IMR-90 (cell line): ENCODE measurements around the gene MLST8. TPM values are rescaled to one million over a fixed set of nuclear protein-coding genes. Genes with fewer than 3 reads are reported as not detected.

ENCODE experiments used
- ATAC-seq: fragments of 200-7000 bp; cut with Tn5 transposase; 2 replicates; pipeline ENCODE4 v1.9.1; 2020; ENCODE audit warnings: low read depth, mild to moderate bottlenecking, moderate library complexity
- BruUV-seq: library from RNA; stranded (reverse); fragments of 400-500 nt; replicated peaks from 2 replicates; lab custom pipeline; 2021; lab: Mats Ljungman, UMichigan
- CTCF ChIA-PET: fragments of 300-600 bp; formaldehyde crosslinking; extraction: SDS; loops from one replicate; lab custom pipeline; 2021; ENCODE audit warnings: antibody characterized with exemption; lab: Yijun Ruan, JAX
- POLR2A ChIA-PET: fragments of 300-600 bp; sonication (Branson Sonifier 250); formaldehyde crosslinking; loops from one replicate; lab custom pipeline; 2022; ENCODE audit warnings: antibody characterized with exemption; ENCODE audit not compliant: unreplicated experiment; lab: Charles Lee
- DNase-seq: peaks from one replicate; pipeline ENCODE4 v3.0.0; 2013
- H2AFZ ChIP-seq: replicated peaks from 2 replicates; pipeline ENCODE3; 2013; ENCODE audit warnings: low read length, mild to moderate bottlenecking; ENCODE audit not compliant: poor library complexity
- H2AK5ac ChIP-seq: 2 replicates; pipeline ENCODE4 v1.6.1; 2013; ENCODE audit warnings: low read depth, low read length, inconsistent platforms
- H2AK9ac ChIP-seq: replicated peaks from 2 replicates; pipeline ENCODE3; 2013; ENCODE audit warnings: mild to moderate bottlenecking, low read depth, low read length, moderate library complexity; ENCODE audit not compliant: poor library complexity
- H2BK120ac ChIP-seq: 2 replicates; pipeline ENCODE4 v1.6.1; 2013; ENCODE audit warnings: low read depth, low read length, inconsistent platforms
- H2BK15ac ChIP-seq: 3 replicates; pipeline ENCODE4 v1.6.1; 2013; ENCODE audit warnings: low read depth, low read length, inconsistent platforms
- H2BK20ac ChIP-seq: 2 replicates; pipeline ENCODE4 v1.6.1; 2013; ENCODE audit warnings: low read depth, mild to moderate bottlenecking, inconsistent platforms, low read length, moderate library complexity
- H2BK5ac ChIP-seq: 2 replicates; pipeline ENCODE4 v1.6.1; 2013; ENCODE audit warnings: mild to moderate bottlenecking, low read depth, low read length, inconsistent platforms; ENCODE audit not compliant: poor library complexity, severe bottlenecking
- H3K14ac ChIP-seq: replicated peaks from 2 replicates; pipeline ENCODE4 v1.6.1; 2013; ENCODE audit warnings: low read depth, low read length, inconsistent platforms
- H3K18ac ChIP-seq: 2 replicates; pipeline ENCODE4 v1.6.1; 2013; ENCODE audit warnings: low read depth, low read length, control low read depth
- H3K23ac ChIP-seq: 2 replicates; pipeline ENCODE4 v1.6.1; 2013; ENCODE audit warnings: low read depth, low read length, inconsistent platforms
- H3K27ac ChIP-seq: 2 replicates; pipeline ENCODE4 v1.5.1; 2013; ENCODE audit warnings: mild to moderate bottlenecking, control low read depth, low read length; ENCODE audit not compliant: insufficient read depth
- H3K27me3 ChIP-seq: 2 replicates; pipeline ENCODE4 v1.6.1; 2013; ENCODE audit warnings: low read length; ENCODE audit not compliant: control insufficient read depth, insufficient read depth
- H3K36me3 ChIP-seq: 2 replicates; pipeline ENCODE4 v1.6.1; 2013; ENCODE audit warnings: low read length, mixed read lengths; ENCODE audit not compliant: control insufficient read depth, insufficient read depth
- H3K4ac ChIP-seq: 2 replicates; pipeline ENCODE4 v1.6.1; 2013; ENCODE audit warnings: low read depth, low read length, inconsistent platforms
- H3K4me1 ChIP-seq: 2 replicates; pipeline ENCODE4 v1.6.1; 2013; ENCODE audit warnings: low read length, mixed read lengths; ENCODE audit not compliant: control insufficient read depth, insufficient read depth
- H3K4me2 ChIP-seq: 2 replicates; pipeline ENCODE4 v1.6.1; 2013; ENCODE audit warnings: low read depth, mild to moderate bottlenecking, control low read depth, low read length, moderate library complexity
- H3K4me3 ChIP-seq: 2 replicates; pipeline ENCODE4 v1.5.1; 2013; ENCODE audit warnings: low read depth, mild to moderate bottlenecking, control low read depth, low read length, moderate library complexity; ENCODE audit not compliant: insufficient read depth
- H3K56ac ChIP-seq: 2 replicates; pipeline ENCODE4 v1.6.1; 2013; ENCODE audit warnings: low read length, inconsistent platforms; ENCODE audit not compliant: insufficient read depth; ENCODE audit errors: extremely low read depth
- H3K79me1 ChIP-seq, 2 experiments: 2 replicates each; pipeline ENCODE4 v1.6.1; 2013; ENCODE audit warnings: low read length in 2 of 2, inconsistent platforms in 1 of 2, low read depth in 1 of 2
- H3K9ac ChIP-seq: 2 replicates; pipeline ENCODE4 v1.6.1; 2013; ENCODE audit warnings: low read depth, low read length, control low read depth
- H3K9me1 ChIP-seq: 2 replicates; pipeline ENCODE4 v1.6.1; 2013; ENCODE audit warnings: low read length, inconsistent platforms; ENCODE audit not compliant: insufficient read depth
- H3K9me3 ChIP-seq: 2 replicates; pipeline ENCODE4 v1.6.1; 2013; ENCODE audit warnings: low read length; ENCODE audit not compliant: control insufficient read depth, insufficient read depth
- H4K20me1 ChIP-seq: 2 replicates; pipeline ENCODE4 v1.6.1; 2013; ENCODE audit warnings: low read length, inconsistent platforms; ENCODE audit not compliant: insufficient read depth
- H4K5ac ChIP-seq: 2 replicates; pipeline ENCODE4 v1.6.1; 2013; ENCODE audit warnings: mild to moderate bottlenecking, low read depth, low read length, control low read depth
- H4K8ac ChIP-seq, 2 experiments: 2 replicates each; pipeline ENCODE4 v1.6.1; 2013; ENCODE audit warnings: low read depth in 2 of 2, low read length in 2 of 2, control low read depth in 1 of 2, inconsistent platforms in 1 of 2
- H4K91ac ChIP-seq: 2 replicates; pipeline ENCODE4 v1.6.1; 2013; ENCODE audit warnings: low read depth, low read length, inconsistent platforms; ENCODE audit not compliant: insufficient read depth
- BHLHE40 ChIP-seq: fragments of 150-350 bp; IDR thresholded peaks from 2 replicates; pipeline ENCODE4 v1.6.1; 2016; ENCODE audit warnings: mild to moderate bottlenecking, low read depth, low read length
- CEBPB ChIP-seq: IDR thresholded peaks from 2 replicates; pipeline ENCODE4 v1.6.1; 2012; ENCODE audit warnings: low read depth, low read length, improper control_type of control experiment
- CHD1 ChIP-seq: IDR thresholded peaks from 2 replicates; pipeline ENCODE4 v1.6.1; 2012; ENCODE audit warnings: low read depth, low read length, improper control_type of control experiment
- CTCF ChIP-seq: conservative IDR thresholded peaks from 2 replicates; pipeline ENCODE4 v1.5.1; 2012; ENCODE audit warnings: mild to moderate bottlenecking, low read depth, low read length, improper control_type of control experiment
- FOS ChIP-seq: fragments of 150-350 bp; IDR thresholded peaks from 2 replicates; pipeline ENCODE4 v1.6.1; 2016; ENCODE audit warnings: low read depth, low read length
- MAFK ChIP-seq: IDR thresholded peaks from 2 replicates; pipeline ENCODE4 v1.6.1; 2012; ENCODE audit warnings: low read depth, low read length, improper control_type of control experiment
- MAZ ChIP-seq: IDR thresholded peaks from 2 replicates; pipeline ENCODE4 v1.6.1; 2012; ENCODE audit warnings: low read depth, mild to moderate bottlenecking, low read length, improper control_type of control experiment, moderate library complexity, borderline replicate concordance
- MXI1 ChIP-seq: IDR thresholded peaks from 2 replicates; pipeline ENCODE4 v1.6.1; 2012; ENCODE audit warnings: low read depth, mild to moderate bottlenecking, low read length, moderate library complexity, borderline replicate concordance
- NFE2L2 ChIP-seq: fragments of 150-350 bp; IDR thresholded peaks from 2 replicates; pipeline ENCODE4 v1.6.1; 2016; ENCODE audit warnings: low read depth, mild to moderate bottlenecking, low read length
- POLR2A ChIP-seq: IDR thresholded peaks from 2 replicates; pipeline ENCODE4 v1.6.1; 2012; ENCODE audit warnings: mild to moderate bottlenecking, low read depth, low read length
- RAD21 ChIP-seq: IDR thresholded peaks from 2 replicates; pipeline ENCODE4 v1.6.1; 2012; ENCODE audit warnings: low read length, improper control_type of control experiment
- RCOR1 ChIP-seq: IDR thresholded peaks from 2 replicates; pipeline ENCODE4 v1.6.1; 2012; ENCODE audit warnings: mild to moderate bottlenecking, low read length, improper control_type of control experiment; ENCODE audit not compliant: insufficient replicate concordance
- RFX5 ChIP-seq: IDR thresholded peaks from 2 replicates; pipeline ENCODE4 v1.8.0; 2012; ENCODE audit warnings: low read depth, mild to moderate bottlenecking, low read length, moderate library complexity
- SMC3 ChIP-seq: fragments of 150-350 bp; IDR thresholded peaks from 2 replicates; pipeline ENCODE4 v1.6.1; 2016; ENCODE audit warnings: low read depth, mild to moderate bottlenecking, antibody characterized with exemption, low read length, moderate library complexity
- WGBS, 2 experiments: methylation state at CpG; one replicate each; pipeline versions ENCODE4 v1.1.5 to v1.1.7; 2013; ENCODE audit warnings: missing lambda C conversion rate in 2 of 2; ENCODE audit not compliant: insufficient read length in 1 of 2; ENCODE audit errors: extremely low coverage in 2 of 2; 5-methylcytosine and 5-hydroxymethylcytosine counted together
- dilution Hi-C: fragments of 300-500 bp; cut with HindIII; formaldehyde crosslinking; loops from one replicate; pipeline ENCODE4 v1.14.3; 2018; ENCODE audit warnings: low sequenced_read_pairs; ENCODE audit not compliant: unreplicated experiment
- in situ Hi-C: fragments of 300-500 bp; cut with MboI; formaldehyde crosslinking; loops from 3 replicates; pipeline ENCODE4 v1.14.3; 2019; ENCODE audit warnings: low sequenced_read_pairs, inconsistent platforms, mixed read lengths
- intact Hi-C: fragments of 100-400 bp; cut with micrococcal nuclease; formaldehyde crosslinking; loops from 2 replicates; pipeline ENCODE4 v1.10.0; 2022
- polyA plus RNA-seq, 3 experiments: library from polyadenylated mRNA; depleted of rRNA; stranded (reverse); fragments of >200 nt; gene quantifications; 2 replicates each; pipeline ENCODE4 v1.2.3, GENCODE V29; 2012; ENCODE audit warnings: low replicate concordance in 1 of 3
- total RNA-seq: library from RNA; depleted of rRNA; stranded (reverse); fragments of >200 nt; gene quantifications from 2 replicates; pipeline ENCODE4 v1.2.3, GENCODE V29; 2012
- TF ChIP-seq, protein P1 (sequence below): fragments of 150-350 bp; IDR thresholded peaks from 2 replicates; pipeline ENCODE4 v1.6.1; 2017; ENCODE audit warnings: mild to moderate bottlenecking, antibody characterized with exemption, low read length, low read depth
- TF ChIP-seq, protein P2 (sequence below): fragments of 150-350 bp; IDR thresholded peaks from 2 replicates; pipeline ENCODE4 v1.6.1; 2016; ENCODE audit warnings: low read depth, mild to moderate bottlenecking, low read length, moderate library complexity, borderline replicate concordance

The MLST8 gene
- total and polyA plus RNA-seq, 2 of the 4 experiments (the other 2 are of a cell fraction), result 34.4 to 93.7 TPM

- in situ Hi-C loops (no loop called here), dilution Hi-C loops (no loop called here), intact Hi-C loops (no loop called here)
- no peaks in the 10 kb centered on the region; the same call in 1 of the 2 replicates for H4K20me1 ChIP-seq
- H4K5ac ChIP-seq, result no peak overlapping the region
- WGBS, 2 experiments, result 59% methylated on average over 8 of the region's 14 CpGs; no CpG with 5 or more reads in 1 of the 2 experiments
- H2BK5ac ChIP-seq, result no peak overlapping the region
- no peak for TF ChIP-seq RAD21
- TF ChIP-seq BHLHE40, result no peak
- no peak for TF ChIP-seq RFX5
- TF ChIP-seq NFE2L2, result no peak
- TF ChIP-seq, protein P1, sequence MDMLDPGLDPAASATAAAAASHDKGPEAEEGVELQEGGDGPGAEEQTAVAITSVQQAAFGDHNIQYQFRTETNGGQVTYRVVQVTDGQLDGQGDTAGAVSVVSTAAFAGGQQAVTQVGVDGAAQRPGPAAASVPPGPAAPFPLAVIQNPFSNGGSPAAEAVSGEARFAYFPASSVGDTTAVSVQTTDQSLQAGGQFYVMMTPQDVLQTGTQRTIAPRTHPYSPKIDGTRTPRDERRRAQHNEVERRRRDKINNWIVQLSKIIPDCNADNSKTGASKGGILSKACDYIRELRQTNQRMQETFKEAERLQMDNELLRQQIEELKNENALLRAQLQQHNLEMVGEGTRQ, result no peak
- TF ChIP-seq MXI1, result no peak
- no peak for TF ChIP-seq MAZ
- TF ChIP-seq CHD1, result no peak
- no peak for TF ChIP-seq SMC3
- no peak for TF ChIP-seq MAFK
- no peak for TF ChIP-seq CTCF
- TF ChIP-seq, protein P2, sequence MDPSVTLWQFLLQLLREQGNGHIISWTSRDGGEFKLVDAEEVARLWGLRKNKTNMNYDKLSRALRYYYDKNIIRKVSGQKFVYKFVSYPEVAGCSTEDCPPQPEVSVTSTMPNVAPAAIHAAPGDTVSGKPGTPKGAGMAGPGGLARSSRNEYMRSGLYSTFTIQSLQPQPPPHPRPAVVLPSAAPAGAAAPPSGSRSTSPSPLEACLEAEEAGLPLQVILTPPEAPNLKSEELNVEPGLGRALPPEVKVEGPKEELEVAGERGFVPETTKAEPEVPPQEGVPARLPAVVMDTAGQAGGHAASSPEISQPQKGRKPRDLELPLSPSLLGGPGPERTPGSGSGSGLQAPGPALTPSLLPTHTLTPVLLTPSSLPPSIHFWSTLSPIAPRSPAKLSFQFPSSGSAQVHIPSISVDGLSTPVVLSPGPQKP, result no peak
- no peak for TF ChIP-seq CEBPB
- TF ChIP-seq FOS, result no peak
- no peak for TF ChIP-seq RCOR1
- no peak for TF ChIP-seq POLR2A
- BruUV-seq, result no TSS peak
- no peak overlapping the region for H3K9ac ChIP-seq
- no peak overlapping the region for H3K4ac ChIP-seq
- H3K4me3 ChIP-seq, result no peak overlapping the region
- H3K56ac ChIP-seq, result no peak overlapping the region
- no peak overlapping the region for H3K4me2 ChIP-seq
- no peak overlapping the region for H3K18ac ChIP-seq
- no peaks in the 10 kb centered on the region for H3K9me3 ChIP-seq
- no peak overlapping the region for H2BK20ac ChIP-seq
- peaks cover 2% of the 10 kb centered on the region; the same call in 1 of the 2 replicates for H3K9me1 ChIP-seq
- DNase-seq (no peak), ATAC-seq (no peak)
- no peaks in the 10 kb centered on the region for H3K36me3 ChIP-seq
- no peak overlapping the region for H2AFZ ChIP-seq
- peaks cover 0 to 2% of the 10 kb centered on the region in 2 experiments; a peak in 1 of 4 replicates for H3K79me1 ChIP-seq
- no peak overlapping the region for H2BK15ac ChIP-seq
- H2AK9ac ChIP-seq, result no peak overlapping the region
- peaks cover 53% of the 10 kb centered on the region for H3K27me3 ChIP-seq
- no peak overlapping the region for H3K27ac ChIP-seq
- H3K14ac ChIP-seq, result no peak overlapping the region
- H3K4me1 ChIP-seq, result 0 out of 2 replicates have a peak, but pooled peaks cover under 1% of the 10 kb centered on the region
- H4K91ac ChIP-seq, result no peak overlapping the region
- POLR2A ChIA-PET, result no interaction called here
- H4K8ac ChIP-seq, result no peak overlapping the region
- no peak overlapping the region for H2AK5ac ChIP-seq
- no peak overlapping the region for H2BK120ac ChIP-seq
- no peak overlapping the region for H3K23ac ChIP-seq
- CTCF ChIA-PET, result no interaction called here
These were observed 5.6 kb upstream of the MLST8 start for GRCh38 chr16:2199621-2200139.
